H1 (cell line): ENCODE data around the gene EOLA1. TPM values are rescaled to one million over a fixed set of nuclear protein-coding genes. Genes with fewer than 3 reads are reported as not detected.

Experiments
- CTCF ChIA-PET: fragments of 300-600 bp; sonication (Branson Sonifier 250); formaldehyde crosslinking; loops from one replicate; lab custom pipeline; 2021; ENCODE audit not compliant: partially characterized antibody; lab: Charles Lee
- POLR2A ChIA-PET: fragments of 300-600 bp; sonication (Branson Sonifier 250); formaldehyde crosslinking; loops from one replicate; lab custom pipeline; 2021; ENCODE audit warnings: inconsistent platforms; ENCODE audit not compliant: partially characterized antibody; lab: Charles Lee
- DNase-seq, 2 experiments: peaks; one replicate each; pipeline versions ENCODE4 v3.0.0 to v3.0.0-alpha.2; 2010 to 2022; ENCODE audit warnings: low spot score in 2 of 2, low read depth in 1 of 2, mixed read lengths in 1 of 2
- FAIRE-seq: peaks from 2 replicates; lab custom pipeline; 2011; peaks lifted over from hg19 to GRCh38; lab: Jason Lieb, UNC
- H2AFZ ChIP-seq: 2 replicates; pipeline ENCODE4 v1.8.1; 2012; ENCODE audit warnings: low read length, inconsistent platforms
- H2AK5ac ChIP-seq: 2 replicates; pipeline ENCODE4 v1.6.1; 2013; ENCODE audit warnings: low read depth, low read length
- H2BK120ac ChIP-seq: replicated peaks from 2 replicates; pipeline ENCODE3; 2013; ENCODE audit warnings: low read depth, low read length, inconsistent platforms
- H2BK12ac ChIP-seq: 2 replicates; pipeline ENCODE4 v1.6.1; 2013; ENCODE audit warnings: low read depth, low read length
- H2BK15ac ChIP-seq: 2 replicates; pipeline ENCODE4 v1.6.1; 2013; ENCODE audit warnings: low read length
- H2BK20ac ChIP-seq: 2 replicates; pipeline ENCODE4 v1.6.1; 2013; ENCODE audit warnings: low read length
- H2BK5ac ChIP-seq: 2 replicates; pipeline ENCODE4 v1.6.1; 2013; ENCODE audit warnings: low read depth, low read length
- H3K14ac ChIP-seq: 2 replicates; pipeline ENCODE4 v1.6.1; 2013; ENCODE audit warnings: inconsistent platforms; ENCODE audit not compliant: insufficient read length
- H3K18ac ChIP-seq: 2 replicates; pipeline ENCODE4 v1.6.1; 2013; ENCODE audit warnings: low read length; ENCODE audit errors: extremely low read depth
- H3K23ac ChIP-seq: 2 replicates; pipeline ENCODE4 v1.6.1; 2013; ENCODE audit warnings: inconsistent platforms; ENCODE audit not compliant: insufficient read length
- H3K23me2 ChIP-seq: 2 replicates; pipeline ENCODE4 v1.6.1; 2013; ENCODE audit warnings: low read depth, low read length
- H3K27ac ChIP-seq: 2 replicates; pipeline ENCODE4 v1.6.1; 2011; ENCODE audit warnings: low read depth, low read length, inconsistent platforms
- H3K27me3 ChIP-seq, 4 experiments: replicated peaks in 1 of 4; 1 replicate in 1 of 4; 2 replicates in 3 of 4; pipeline versions ENCODE4 v1.6.1 to v1.8.1; 2011 to 2013; ENCODE audit warnings: low read length in 3 of 4, mild to moderate bottlenecking in 3 of 4, inconsistent platforms in 2 of 4, mixed read lengths in 2 of 4, moderate library complexity in 1 of 4; ENCODE audit not compliant: control insufficient read depth in 3 of 4, insufficient read depth in 3 of 4; ENCODE audit errors: extremely low read depth in 1 of 4
- H3K36me3 ChIP-seq, 4 experiments: 2 replicates each; pipeline versions ENCODE4 v1.6.1 to v1.8.1; 2011 to 2013; ENCODE audit warnings: mild to moderate bottlenecking in 4 of 4, low read length in 3 of 4, moderate library complexity in 2 of 4, control low read depth in 1 of 4, inconsistent platforms in 1 of 4; ENCODE audit not compliant: insufficient read depth in 4 of 4, control insufficient read depth in 2 of 4
- H3K4ac ChIP-seq: replicated peaks from 2 replicates; pipeline ENCODE3; 2013; ENCODE audit warnings: low read length, low read depth, mixed read lengths, inconsistent platforms; ENCODE audit not compliant: insufficient read length
- H3K4me1 ChIP-seq, 4 experiments: replicated peaks in 1 of 4; 1 replicate in 1 of 4; 2 replicates in 3 of 4; pipeline versions ENCODE4 v1.6.1 to v1.8.1; 2011 to 2013; ENCODE audit warnings: low read length in 3 of 4, inconsistent platforms in 2 of 4, mixed read lengths in 1 of 4; ENCODE audit not compliant: insufficient read depth in 4 of 4, control insufficient read depth in 3 of 4
- H3K4me2 ChIP-seq, 2 experiments: 2 replicates each; pipeline versions ENCODE4 v1.6.1 to v1.8.1; 2011 to 2013; ENCODE audit warnings: low read depth in 2 of 2, low read length in 2 of 2, control low read depth in 1 of 2, inconsistent platforms in 1 of 2, mild to moderate bottlenecking in 1 of 2; ENCODE audit not compliant: insufficient read depth in 1 of 2
- H3K4me3 ChIP-seq, 4 experiments: fragments of 200-600, 300-600 bp in 1 of 4; sonication (generic), shearing (Covaris generic), sonication (Bioruptor Twin) in 1 of 4; 2 replicates each; pipeline versions ENCODE4 v1.5.1 to v1.8.1; 2011 to 2016; ENCODE audit warnings: low read length in 4 of 4, low read depth in 3 of 4, control low read depth in 2 of 4, inconsistent platforms in 2 of 4, mild to moderate bottlenecking in 2 of 4, mixed read lengths in 1 of 4, moderate library complexity in 1 of 4; ENCODE audit not compliant: insufficient read depth in 2 of 4; ENCODE audit errors: extremely low read depth in 1 of 4
- H3K56ac ChIP-seq: replicated peaks from 2 replicates; pipeline ENCODE3; 2013; ENCODE audit warnings: low read depth, mild to moderate bottlenecking, mixed read lengths, low read length, inconsistent platforms; ENCODE audit not compliant: insufficient read length
- H3K79me1 ChIP-seq: 2 replicates; pipeline ENCODE4 v1.6.1; 2013; ENCODE audit warnings: low read depth, low read length, control low read depth
- H3K79me2 ChIP-seq, 2 experiments: 2 replicates each; pipeline versions ENCODE4 v1.6.1 to v1.8.1; 2012 to 2013; ENCODE audit warnings: low read length in 2 of 2, mild to moderate bottlenecking in 2 of 2, inconsistent platforms in 1 of 2; ENCODE audit not compliant: insufficient read depth in 2 of 2, control insufficient read depth in 1 of 2
- H3K9ac ChIP-seq, 4 experiments: replicated peaks in 1 of 4; 1 replicate in 1 of 4; 2 replicates in 3 of 4; pipeline versions ENCODE4 v1.6.1 to v1.8.1; 2011 to 2013; ENCODE audit warnings: low read depth in 3 of 4, low read length in 3 of 4, control low read depth in 2 of 4, mild to moderate bottlenecking in 2 of 4, moderate library complexity in 2 of 4, inconsistent platforms in 1 of 4; ENCODE audit errors: extremely low read depth in 1 of 4
- H3K9me3 ChIP-seq, 2 experiments: 2 replicates each; pipeline versions ENCODE4 v1.6.1 to v1.8.1; 2012 to 2013; ENCODE audit warnings: mild to moderate bottlenecking in 2 of 2, moderate library complexity in 2 of 2, control low read depth in 1 of 2, inconsistent platforms in 1 of 2, low read depth in 1 of 2, low read length in 1 of 2, mixed read lengths in 1 of 2; ENCODE audit not compliant: insufficient read depth in 2 of 2
- H4K20me1 ChIP-seq, 2 experiments: replicated peaks in 1 of 2; 2 replicates each; pipeline versions ENCODE3 to v1.8.1; 2011 to 2013; ENCODE audit warnings: inconsistent platforms in 2 of 2, low read length in 2 of 2, mild to moderate bottlenecking in 1 of 2; ENCODE audit not compliant: insufficient read depth in 2 of 2, control insufficient read depth in 1 of 2
- H4K5ac ChIP-seq: 2 replicates; pipeline ENCODE4 v1.6.1; 2013; ENCODE audit warnings: low read length, low read depth, mixed read lengths, inconsistent platforms; ENCODE audit not compliant: insufficient read length
- H4K8ac ChIP-seq: 2 replicates; pipeline ENCODE4 v1.8.0; 2013; ENCODE audit warnings: mild to moderate bottlenecking, moderate library complexity, low read length, inconsistent platforms; ENCODE audit not compliant: insufficient read depth; ENCODE audit errors: extremely low read depth
- H4K91ac ChIP-seq: replicated peaks from 2 replicates; pipeline ENCODE3; 2013; ENCODE audit warnings: low read length, mixed read lengths, inconsistent platforms; ENCODE audit not compliant: insufficient read length
- FOSL1 ChIP-seq: IDR thresholded peaks from 2 replicates; pipeline ENCODE4 v1.6.1; 2011; ENCODE audit warnings: mild to moderate bottlenecking, low read depth, low read length, moderate library complexity; ENCODE audit not compliant: insufficient read depth
- JUN ChIP-seq: IDR thresholded peaks from 2 replicates; pipeline ENCODE4 v1.6.1; 2011; ENCODE audit warnings: low read depth, mild to moderate bottlenecking, improper control_type of control experiment, low read length
- KDM5A ChIP-seq: fragments of 200-600 bp; IDR thresholded peaks from 2 replicates; pipeline ENCODE4 v1.7.1; 2012; ENCODE audit warnings: mild to moderate bottlenecking, low read length, inconsistent platforms, mixed read lengths
- WGBS, 2 experiments: shearing (Covaris generic) in 1 of 2; methylation state at CpG; one replicate each; pipeline versions ENCODE4 v1.1.6 to v1.1.7; 2013 to 2015; ENCODE audit warnings: low lambda C conversion rate in 2 of 2, mixed read lengths in 2 of 2, inconsistent platforms in 1 of 2, low coverage in 1 of 2, missing lambda C conversion rate in 1 of 2; ENCODE audit not compliant: insufficient replicate concordance in 2 of 2, insufficient coverage in 1 of 2, insufficient read length in 1 of 2; ENCODE audit errors: extremely low coverage in 1 of 2, missing lambda C conversion rate in 1 of 2; 5-methylcytosine and 5-hydroxymethylcytosine counted together
- polyA plus RNA-seq, 7 experiments: library from polyadenylated mRNA; depleted of rRNA in 3 of 7; stranded (reverse) in 5 of 7; unstranded in 2 of 7; fragments of >200 nt in 5 of 7; fragments of 200-250 nt in 2 of 7; gene quantifications; 1 replicate in 5 of 7; 2 replicates in 1 of 7; 4 replicates in 1 of 7; pipeline versions ENCODE4 v1.2.1 to v1.2.3, GENCODE V29; 2011 to 2013; ENCODE audit warnings: missing spikeins in 2 of 7, mixed read lengths in 2 of 7
- total RNA-seq: library from RNA; stranded (reverse); fragmentation: NEBNext Ultra II Directional; extraction: Animal tissue kit (Norgen Biotek cat#: 25700); gene quantifications from 2 replicates; pipeline ENCODE4 v1.2.1, GENCODE V29; 2021

The EOLA1 gene
- total and polyA plus RNA-seq, 2 of the 8 experiments (the other 6 are each of a cell fraction or from before 2014, with no cell fraction given): 5.4 to 7.6 TPM

GRCh38 chrX:149517308-149517707 is 23.5 kb upstream of the EOLA1 start:
- FAIRE-seq: no peak
- H3K4me3 ChIP-seq: no peak overlapping the region
- ChIA-PET CTCF (no interaction called here), POLR2A (no interaction called here)
- H3K14ac ChIP-seq: no peak overlapping the region
- no peak overlapping the region for H2BK20ac ChIP-seq
- no peaks in the 10 kb centered on the region for H3K79me1 ChIP-seq
- no peak overlapping the region for H3K18ac ChIP-seq
- no peak overlapping the region for H4K91ac ChIP-seq
- H4K8ac ChIP-seq: no peak overlapping the region
- H3K79me2 ChIP-seq: no peaks in the 10 kb centered on the region
- H3K56ac ChIP-seq: no peak overlapping the region
- H3K36me3 ChIP-seq: no peaks in the 10 kb centered on the region
- no peak overlapping the region for H2BK12ac ChIP-seq
- H2AK5ac ChIP-seq: no peak overlapping the region
- H3K23me2 ChIP-seq: no peaks in the 10 kb centered on the region
- H3K9ac ChIP-seq: no peak overlapping the region
- no peak overlapping the region for H2BK5ac ChIP-seq
- no peaks in the 10 kb centered on the region for H4K20me1 ChIP-seq
- no peak overlapping the region for H3K4me2 ChIP-seq
- no peak overlapping the region for H4K5ac ChIP-seq
- no peak for DNase-seq
- 90% methylated on average over 1 of the region's 1 CpG; no CpG with 5 or more reads in 1 of the 2 experiments for WGBS, 2 experiments
- H3K9me3 ChIP-seq: no peaks in the 10 kb centered on the region
- no peak overlapping the region for H2BK120ac ChIP-seq
- TF ChIP-seq KDM5A: no peak
- no peak for TF ChIP-seq FOSL1
- TF ChIP-seq JUN: no peak
- H2BK15ac ChIP-seq: no peak overlapping the region
- H3K4me1 ChIP-seq: peaks cover 0 to 3% (median 1%) of the 10 kb centered on the region in 4 experiments; a peak in 3 of 7 replicates
- no peak overlapping the region for H3K27ac ChIP-seq
- H3K27me3 ChIP-seq: no peaks in the 10 kb centered on the region
- no peak overlapping the region for H2AFZ ChIP-seq
- H3K23ac ChIP-seq: no peak overlapping the region
- no peak overlapping the region for H3K4ac ChIP-seq
